G401 (cell line): ENCODE results near the gene PLCXD1. TPM values are rescaled to one million over a fixed set of nuclear protein-coding genes. Genes with fewer than 3 reads are reported as not detected.
"Not testable (repeated sequence)": the region's sequence is repeated elsewhere in the genome, so short reads cannot be mapped to it uniquely, and the experiment has no call there.

Experiments used
- DNase-seq: peaks from one replicate; pipeline ENCODE4 v3.0.0-alpha.2; 2015; ENCODE audit warnings: low spot score
- in situ Hi-C: cut with HindIII; loops from 2 replicates; pipeline ENCODE4 v1.10.0; 2016; ENCODE audit warnings: low sequenced_read_pairs, mixed read lengths
- total RNA-seq: library from RNA; depleted of rRNA; stranded (reverse); fragments of >200 nt; shearing (Covaris generic); gene quantifications from 2 replicates; pipeline ENCODE4 v1.2.3, GENCODE V29; 2014; rRNA removed

Gene PLCXD1
- total RNA-seq, 1 experiment from 2014 or later = 24.0 TPM

DNA sequence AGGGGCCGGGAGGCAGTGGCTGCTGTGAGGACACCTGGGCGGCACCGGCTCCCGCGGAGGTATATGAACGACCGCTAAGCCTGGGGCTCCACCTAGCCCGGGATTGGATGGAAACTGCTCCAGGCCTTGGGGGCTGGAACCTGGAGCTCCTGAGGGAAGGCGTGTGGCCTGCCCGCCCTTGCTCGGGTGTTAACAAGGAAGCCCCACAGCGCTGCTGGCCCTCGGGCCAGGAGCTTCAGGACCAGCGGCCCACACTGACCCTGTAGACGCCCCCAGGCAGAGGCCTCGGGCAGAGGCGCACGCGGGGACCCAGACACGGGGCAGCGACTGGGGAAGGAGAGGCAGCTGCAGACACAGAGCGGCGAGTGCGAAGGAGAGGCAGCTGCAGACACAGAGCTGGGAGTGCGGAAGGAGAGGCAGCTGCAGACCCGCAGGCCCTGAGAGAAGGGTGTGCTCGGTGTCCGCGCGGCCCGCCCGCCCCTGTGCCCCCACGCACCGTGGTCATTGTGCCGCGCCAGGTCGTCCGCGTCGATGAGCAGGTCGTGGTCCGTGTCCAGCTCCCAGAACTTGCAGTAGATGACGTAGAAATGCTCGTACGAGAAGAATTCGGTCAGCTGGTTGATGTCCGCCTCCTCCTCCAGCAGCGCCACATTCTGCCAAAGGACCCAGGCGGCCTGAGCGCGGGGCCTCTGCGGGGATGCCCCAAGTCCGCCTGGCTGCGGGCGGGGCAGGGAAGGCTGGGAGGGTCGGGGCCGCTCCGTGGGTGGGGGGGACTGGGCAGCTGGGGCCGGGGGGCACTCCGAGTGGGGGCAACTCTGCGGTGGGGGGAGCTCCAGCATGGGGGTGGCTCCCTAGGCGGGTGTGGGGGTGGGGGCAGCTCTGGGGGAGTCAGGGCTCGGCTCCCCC is 64.1 kb downstream of the PLCXD1 start:
- DNase-seq = no peak

DNA sequence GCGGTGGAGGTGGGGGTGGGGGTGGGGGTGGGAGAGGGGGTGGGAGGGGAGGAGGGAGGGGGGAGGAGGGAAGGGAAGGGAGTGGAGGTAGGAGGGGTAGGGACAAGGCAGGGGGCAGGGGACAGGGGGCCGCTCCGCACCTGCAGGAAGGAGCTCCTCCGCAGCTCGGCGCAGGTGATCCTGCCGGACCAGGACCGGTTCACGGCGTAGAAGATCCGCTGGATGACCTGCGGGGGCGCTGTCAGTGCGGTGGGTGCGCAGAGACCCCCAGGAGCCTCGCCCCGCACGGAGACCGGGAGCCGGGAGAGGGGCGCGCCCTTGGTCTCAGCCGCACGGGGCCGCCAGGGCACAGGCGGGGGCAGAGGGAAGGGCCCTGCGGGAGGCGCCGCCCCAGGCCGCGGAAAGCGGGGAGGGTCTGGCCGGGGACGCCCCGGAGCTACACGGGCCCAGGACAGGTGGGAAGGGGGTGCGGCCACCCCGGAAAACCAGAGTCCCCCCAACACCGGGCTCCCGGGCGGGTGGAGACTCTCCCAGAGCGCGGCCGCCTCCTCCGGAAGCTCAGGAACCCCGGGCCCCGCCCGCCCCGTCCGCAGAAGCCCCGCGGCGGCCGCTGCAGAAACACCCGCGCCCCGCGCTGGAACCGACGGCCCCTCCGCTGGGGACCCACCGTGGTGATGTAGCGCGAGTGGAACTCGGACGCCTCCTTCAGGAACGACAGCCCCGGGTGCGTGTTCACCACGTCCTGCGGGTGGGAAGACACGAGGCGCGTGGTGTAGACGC is 65.0 kb downstream of the PLCXD1 start:
- in situ Hi-C loops = no loop called here
- DNase-seq = no peak

More for the DNA sequence above, 64.1 kb downstream of the PLCXD1 start:
- in situ Hi-C loops = no loop called here

DNA sequence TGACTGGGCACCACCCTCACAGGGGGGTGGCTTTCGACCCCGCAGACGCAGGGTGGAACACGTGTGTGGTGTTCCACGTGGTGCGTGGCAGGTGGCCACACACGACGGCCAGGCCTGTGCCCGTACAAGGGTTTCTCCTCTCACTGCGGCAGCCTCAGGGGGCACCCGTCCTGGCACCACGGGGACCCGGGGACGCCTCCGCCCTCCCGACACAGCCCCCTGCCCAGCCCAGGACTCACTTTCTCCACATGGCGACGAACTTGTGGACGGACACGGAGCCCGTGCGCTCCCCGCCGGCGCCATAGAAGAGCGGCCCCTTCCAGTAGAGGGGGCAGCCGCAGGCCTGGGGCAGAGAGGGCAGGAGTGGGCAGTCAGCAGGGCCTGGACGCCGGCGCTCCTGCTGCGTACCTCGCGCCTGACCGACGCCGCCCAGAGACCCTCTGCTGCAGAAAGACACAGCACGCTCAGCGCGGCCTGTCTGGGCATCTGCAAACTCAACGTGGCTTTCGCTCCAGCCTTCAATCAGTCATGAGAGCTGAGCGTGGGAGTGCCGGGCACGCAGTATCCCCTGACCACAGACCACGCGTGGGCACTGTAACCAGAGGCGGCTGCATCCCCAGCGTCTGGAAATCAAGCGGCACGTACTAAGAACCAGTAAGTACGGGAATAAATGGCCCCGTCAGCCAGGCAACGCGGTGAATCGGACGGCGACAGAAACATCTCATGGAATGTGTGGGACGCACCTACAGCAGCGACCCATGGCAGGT is 66.4 kb downstream of the PLCXD1 start:
- in situ Hi-C loops = no loop called here

DNA sequence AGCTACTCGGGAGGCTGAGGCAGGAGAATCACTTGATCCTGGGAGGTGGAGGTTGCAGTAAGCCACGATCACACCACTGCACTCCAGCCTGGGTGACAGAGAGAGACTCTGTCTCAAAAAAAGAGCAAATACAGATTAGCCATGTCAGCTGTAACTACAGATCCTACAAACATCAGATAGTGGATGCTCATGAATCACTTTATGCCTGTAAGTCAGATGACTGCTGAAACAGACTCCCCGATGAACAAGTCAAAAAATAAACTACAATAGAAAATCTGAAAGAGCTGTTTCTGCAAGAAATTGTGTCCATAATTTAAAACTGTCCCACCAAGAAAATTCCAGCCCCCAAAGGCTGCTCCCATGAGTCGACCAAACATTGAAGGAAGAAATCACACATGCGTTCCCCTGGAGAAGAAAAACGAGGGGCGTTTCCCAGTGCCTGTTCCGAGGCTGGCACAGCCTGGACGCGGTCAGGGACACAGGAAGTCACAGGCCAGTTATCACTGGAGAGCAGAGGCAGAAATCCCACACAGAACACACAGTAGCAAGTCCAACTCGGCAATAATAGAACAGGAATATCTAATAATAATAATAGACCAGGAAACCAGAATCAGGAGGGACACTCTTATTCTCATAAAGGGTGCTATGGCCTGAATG is 67.4 kb downstream of the PLCXD1 start:
- no peak for DNase-seq
- in situ Hi-C loops = no loop called here

More for the DNA sequence above, 66.4 kb downstream of the PLCXD1 start:
- DNase-seq = no peak

DNA sequence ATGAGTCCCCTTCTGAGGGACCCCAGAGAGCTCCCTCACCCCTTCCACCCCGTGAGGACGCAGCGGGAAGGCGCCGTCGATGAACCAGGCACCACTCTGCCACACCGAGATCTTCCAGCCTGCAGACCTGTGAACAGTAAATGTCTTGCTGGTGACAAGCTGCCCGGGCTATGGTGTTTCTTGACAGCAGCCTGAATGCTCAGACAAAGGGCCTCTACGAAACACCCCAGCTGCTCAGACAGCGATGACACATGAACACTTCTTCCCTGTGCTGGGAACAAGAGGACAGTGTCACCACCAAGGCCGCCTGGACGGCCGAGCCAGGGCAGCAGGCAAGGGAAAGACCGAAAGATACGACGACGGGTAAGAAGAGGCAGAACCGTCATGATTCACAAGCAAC is 68.0 kb downstream of the PLCXD1 start:
- no peak for DNase-seq
- in situ Hi-C loops = no loop called here

GRCh38 chrX:349702-350101 is 68.5 kb downstream of the PLCXD1 start:
- DNase-seq = no peak
- in situ Hi-C loops = no loop called here

DNA sequence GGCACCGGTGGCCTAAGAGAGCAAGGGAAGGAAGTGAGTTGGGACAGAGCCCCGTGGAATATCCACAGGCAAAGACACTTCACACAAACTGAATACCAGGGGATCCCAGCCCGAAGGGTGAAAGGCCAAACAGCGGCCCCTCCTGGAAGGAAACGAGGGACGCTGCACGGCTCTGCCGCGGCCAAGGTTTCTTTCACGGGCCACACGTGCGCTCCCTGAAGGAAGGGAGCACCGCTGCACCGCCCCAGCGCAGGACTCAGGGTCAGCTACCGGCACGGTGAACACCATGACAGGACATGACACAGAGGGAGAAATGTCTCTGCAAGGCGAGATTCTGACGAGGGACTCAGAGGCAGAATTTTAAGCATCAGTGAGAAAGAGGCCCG is 69.0 kb downstream of the PLCXD1 start:
- in situ Hi-C loops = no loop called here
- DNase-seq = no peak

DNA sequence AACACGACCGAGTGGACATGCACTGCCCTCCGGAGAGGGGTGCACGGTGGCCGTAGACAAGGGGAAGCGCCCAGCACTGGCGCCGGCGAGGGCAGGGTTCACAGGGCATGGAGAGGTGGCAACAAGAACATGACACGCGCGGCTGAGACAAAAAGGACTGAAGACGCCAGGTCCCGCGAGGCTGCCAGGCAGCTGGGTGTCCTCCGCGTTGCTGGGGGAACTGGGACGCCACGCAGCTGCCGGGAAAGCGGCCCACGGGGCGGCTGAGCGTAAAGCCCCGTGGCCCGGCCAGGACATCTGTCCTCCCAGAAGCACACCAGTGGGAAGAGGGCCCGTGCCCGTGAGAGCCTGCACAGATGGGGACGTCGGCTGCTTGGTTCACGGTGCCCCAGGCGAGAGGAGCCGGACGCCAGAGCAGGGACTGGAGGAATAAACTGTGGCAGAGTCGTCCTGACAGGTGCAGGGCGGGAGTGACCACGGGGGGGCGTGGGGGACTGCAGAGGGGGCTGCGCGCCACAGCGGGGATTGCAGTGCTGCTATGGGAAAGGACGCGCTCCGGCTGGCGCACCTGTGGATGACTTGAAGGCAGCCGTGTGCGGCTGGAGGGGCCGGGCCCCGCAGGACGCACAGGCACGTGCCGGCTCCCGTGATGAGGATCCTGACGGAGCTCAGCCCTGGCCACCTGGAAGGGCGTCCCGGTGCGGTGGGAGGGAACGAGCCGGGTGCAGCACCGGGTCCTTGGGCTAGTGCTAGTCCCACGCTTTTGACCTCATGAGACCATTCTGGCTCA is 69.5 kb downstream of the PLCXD1 start:
- in situ Hi-C loops = no loop called here

DNA sequence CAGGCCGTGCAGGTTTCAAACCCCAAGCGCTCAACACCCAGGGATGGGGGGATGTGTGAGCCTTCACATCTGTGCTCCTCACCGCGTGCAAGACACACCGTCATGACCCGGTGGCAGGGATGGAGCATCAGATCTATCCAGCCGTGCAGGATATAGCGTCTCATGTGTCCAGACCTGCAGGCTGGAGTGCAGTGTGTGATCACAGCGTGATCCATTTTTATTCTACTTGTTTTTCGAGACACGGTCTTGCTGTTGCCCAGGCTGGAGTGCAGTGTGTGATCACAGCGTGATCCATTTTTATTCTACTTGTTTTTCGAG is 70.1 kb downstream of the PLCXD1 start:
- in situ Hi-C loops = not testable (repeated sequence)

More for the DNA sequence above, 69.5 kb downstream of the PLCXD1 start:
- DNase-seq = no peak

DNA sequence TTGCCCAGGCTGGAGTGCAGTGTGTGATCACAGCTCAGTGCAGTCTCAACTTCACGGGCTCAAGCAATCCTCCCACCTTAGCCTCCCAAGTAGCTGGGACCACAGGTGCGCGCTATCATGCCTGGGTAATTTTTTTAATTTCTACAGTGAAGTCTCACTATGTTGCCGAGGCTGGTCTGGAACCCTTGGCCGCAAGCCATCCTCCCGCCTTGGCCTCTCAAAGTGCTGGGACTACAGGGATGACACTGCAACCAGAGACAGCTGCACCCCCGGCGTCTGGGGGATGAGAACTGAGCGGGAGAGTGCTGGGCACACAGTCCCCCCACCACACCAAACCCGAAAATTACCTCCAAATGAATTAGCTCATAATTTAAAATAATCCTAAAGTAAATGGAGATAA is 70.6 kb downstream of the PLCXD1 start:
- in situ Hi-C loops = no loop called here
- no peak for DNase-seq

More for the DNA sequence above, 70.1 kb downstream of the PLCXD1 start:
- DNase-seq = not testable (repeated sequence)

DNA sequence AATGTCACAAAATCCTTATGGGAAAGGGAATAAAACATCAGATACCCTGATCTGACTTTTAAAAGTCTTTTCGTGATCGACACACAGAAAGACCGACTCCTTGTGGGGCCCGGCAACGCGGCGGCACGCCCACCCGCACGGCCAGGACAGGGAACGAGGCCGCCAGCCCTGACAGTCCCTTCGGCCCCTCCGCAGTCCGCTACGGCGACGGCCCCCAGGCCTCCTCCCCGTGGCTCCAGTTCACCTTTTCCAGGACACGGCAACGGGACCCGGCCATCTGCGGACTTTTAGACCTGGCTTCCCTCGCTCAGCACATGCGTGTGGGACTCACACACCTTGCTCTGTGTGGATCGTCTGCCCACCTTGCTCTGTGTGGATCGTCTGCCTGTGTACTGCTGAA is 71.0 kb downstream of the PLCXD1 start:
- DNase-seq = no peak
- in situ Hi-C loops = no loop called here

GRCh38 chrX:352582-353314 is 71.6 kb downstream of the PLCXD1 start:
- DNase-seq = no peak
- in situ Hi-C loops = no loop called here

Other genes starting within 250 kb of the PLCXD1 start
- 148 TPM in 2 replicates for gene GTPBP6, start 37.4 kb downstream of the PLCXD1 start, total RNA-seq
- gene PPP2R3B, start 105.5 kb downstream of the PLCXD1 start, total RNA-seq = 77.9 and 104 TPM in 2 replicates